GM18868 (cell line): ENCODE results near the gene BRD8.
"Not testable (repeated sequence)": the region's sequence is repeated elsewhere in the genome, so short reads cannot be mapped to it uniquely, and the experiment has no call there.

ENCODE experiments used
- ATAC-seq: cut with Tn5 transposase; IDR thresholded peaks from one replicate; pipeline ENCODE4 v1.9.1; 2021; ENCODE audit warnings: mild to moderate bottlenecking, moderate library complexity; ENCODE audit not compliant: unreplicated experiment

BRD8 gene

DNA sequence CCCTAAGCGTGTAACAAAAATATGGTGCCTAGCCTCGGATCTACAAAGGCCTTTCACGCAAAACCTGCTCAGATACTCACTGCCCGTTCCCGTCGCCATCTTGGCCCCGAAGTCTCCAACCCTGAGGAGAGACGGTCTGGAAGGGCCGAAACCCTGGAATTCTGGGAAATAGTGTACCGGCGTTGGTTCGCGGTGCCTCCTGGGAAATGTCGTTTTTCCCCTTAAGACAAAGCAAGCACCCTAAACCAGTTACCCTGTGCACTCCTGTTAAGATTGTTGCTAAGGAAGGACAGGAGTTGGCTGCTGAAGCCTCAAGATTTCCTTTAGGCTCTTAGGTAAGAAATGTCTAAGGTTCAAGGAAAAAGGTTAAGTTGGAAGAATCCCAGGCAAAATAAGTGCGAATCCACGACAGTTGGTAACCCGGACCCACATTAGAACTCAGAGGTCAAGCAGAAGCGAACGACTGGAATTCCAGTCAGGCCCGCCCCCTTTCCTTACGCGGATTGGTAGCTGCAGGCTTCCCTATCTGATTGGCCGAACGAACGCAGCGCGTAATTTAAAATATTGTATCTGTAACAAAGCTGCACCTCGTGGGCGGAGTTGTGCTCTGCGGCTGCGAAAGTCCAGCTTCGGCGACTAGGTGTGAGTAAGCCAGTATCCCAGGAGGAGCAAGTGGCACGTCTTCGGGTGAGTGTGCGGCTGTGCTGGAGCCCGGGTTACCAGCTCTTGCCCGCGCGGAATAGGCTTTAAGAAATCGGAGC lies at the start of gene BRD8, which contains the start of gene KIF20A:
BRD8 (minus strand) TSS at position 115 of the 761 bp plus-strand sequence; CDS start at position 99, 16 bp downstream.
KIF20A (plus strand) TSS at position 597 of the 761 bp plus-strand sequence. CDS start 569 bp downstream, outside the sequence.
- peak; percentile 86 for ATAC-seq

DNA sequence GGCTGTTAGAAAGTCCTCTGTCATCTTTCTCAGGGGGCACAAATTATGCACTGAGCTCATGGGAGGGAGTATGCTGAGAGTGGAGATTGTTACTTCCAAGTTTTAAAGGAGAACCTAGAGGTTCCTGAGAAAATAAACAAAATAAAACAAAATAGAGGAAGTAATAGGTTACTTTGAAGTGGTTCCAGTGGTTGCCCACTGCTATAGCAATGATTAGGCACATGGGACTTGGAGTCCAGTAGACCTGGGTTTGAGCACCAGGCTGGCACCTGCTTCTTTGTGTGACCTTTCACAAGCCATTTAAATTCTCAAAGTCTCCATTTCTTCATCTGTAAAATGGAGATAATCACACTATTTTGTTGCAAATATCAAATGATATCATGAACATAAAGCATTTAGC lies 48.5 kb upstream of the BRD8 start:
- no peak for ATAC-seq

DNA sequence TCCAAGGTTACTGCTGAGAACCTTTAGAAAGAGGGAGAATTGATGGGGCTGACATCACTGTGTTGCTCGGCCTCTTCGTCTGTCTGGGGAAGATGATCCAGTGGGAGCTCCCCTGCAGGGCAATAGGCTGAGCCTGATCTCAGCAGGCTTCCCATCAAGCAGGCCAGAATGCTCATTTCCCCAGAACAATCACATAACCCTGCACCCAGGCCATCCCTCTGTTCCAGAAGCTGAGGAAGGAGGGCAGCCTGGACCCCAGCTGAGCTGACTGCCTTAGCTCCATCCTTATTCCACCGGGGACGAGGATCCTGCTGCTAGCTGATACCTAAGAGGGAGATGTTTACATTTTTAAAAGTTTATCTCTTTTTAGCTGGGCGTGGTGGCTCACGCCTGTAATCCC lies 46.3 kb upstream of the BRD8 start:
- ATAC-seq: no peak

DNA sequence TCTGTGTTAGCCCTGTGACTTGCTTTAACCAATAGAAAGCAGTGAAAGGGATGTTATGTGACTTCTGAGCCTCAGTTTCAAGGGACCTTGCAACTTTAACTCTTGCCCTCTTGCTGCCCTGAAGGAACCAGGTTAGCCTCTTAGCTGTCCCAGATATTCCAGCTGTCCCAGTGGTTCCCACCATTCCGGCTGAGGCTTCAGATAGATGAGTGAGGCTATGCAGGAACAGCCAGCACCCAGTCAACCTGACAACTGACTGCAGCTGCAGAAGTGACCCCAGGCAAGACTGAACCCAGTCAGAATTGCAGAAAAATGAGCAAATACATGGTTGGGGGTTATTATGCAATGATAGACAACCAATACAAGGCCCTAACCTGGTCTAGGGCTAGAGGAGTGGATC lies 45.1 kb upstream of the BRD8 start:
- no peak for ATAC-seq

- no peak for ATAC-seq
These were observed 38.4 kb upstream of the BRD8 start for GRCh38 chr5:138216799-138217198.

- ATAC-seq: peak; percentile 97
These were observed 35.0 kb upstream of the BRD8 start, which contains the start of gene CDC23 for GRCh38 chr5:138213161-138214029. TSS of gene CDC23 (minus strand) at chr5:138213323. CDS start at chr5:138213312, 11 bp downstream.

DNA sequence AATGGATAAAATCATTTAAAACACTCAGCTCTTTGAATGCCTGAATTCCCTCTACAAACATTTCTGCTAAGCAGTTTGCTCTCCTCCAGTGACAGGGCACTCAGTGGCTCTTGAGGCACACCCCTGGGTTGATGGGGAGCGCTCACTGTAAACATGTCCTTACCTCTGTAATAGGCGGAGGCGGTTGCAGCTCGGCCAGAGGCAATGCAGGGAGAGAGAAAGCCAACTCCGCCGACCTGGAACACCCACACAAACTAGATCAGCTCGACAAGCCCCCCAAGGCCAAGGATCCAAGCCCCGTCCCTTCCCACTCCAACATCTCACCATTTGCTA lies 34.4 kb upstream of the BRD8 start:
- peak; percentile 9 for ATAC-seq

DNA sequence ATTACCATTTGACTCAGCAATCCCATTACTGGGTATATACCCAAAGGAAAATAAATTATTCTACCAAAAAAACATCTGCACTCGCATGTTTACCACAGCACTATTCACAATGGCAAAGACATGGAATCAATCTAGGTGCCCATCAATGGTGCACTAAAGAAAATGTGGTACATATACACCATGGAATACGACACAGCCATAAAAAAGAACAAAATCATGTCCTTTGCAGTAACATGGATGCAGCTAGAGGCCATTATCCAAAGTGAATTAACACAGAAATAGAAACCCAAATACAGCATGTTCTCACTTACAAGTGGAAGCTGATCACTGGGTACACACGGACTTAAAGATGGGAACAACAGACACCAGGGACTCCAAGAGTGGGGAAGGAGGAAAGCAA lies 32.6 kb upstream of the BRD8 start:
- ATAC-seq: no peak

GRCh38 chr5:138193859-138194258 lies 15.4 kb upstream of the BRD8 start:
- not testable (repeated sequence) for ATAC-seq

DNA sequence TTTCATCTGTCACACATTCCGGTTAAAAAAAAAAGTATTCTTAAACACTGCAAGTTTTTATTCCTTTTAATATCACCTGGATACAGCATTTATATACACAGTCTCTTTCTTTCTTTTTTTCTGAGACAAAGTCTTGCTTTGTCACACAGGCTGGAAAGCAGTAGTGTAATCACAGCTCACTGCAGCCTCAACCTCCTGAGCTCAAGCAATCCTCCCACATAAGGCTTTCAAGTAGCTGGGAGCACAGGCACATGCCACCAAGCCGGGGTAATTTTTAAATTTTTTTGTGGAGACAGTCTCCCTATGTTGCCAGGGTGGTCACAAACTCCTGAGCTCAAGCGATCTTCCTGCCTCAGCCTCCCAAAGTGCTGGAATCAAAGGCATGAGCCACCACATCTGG lies 14.4 kb upstream of the BRD8 start:
- ATAC-seq: no peak

DNA sequence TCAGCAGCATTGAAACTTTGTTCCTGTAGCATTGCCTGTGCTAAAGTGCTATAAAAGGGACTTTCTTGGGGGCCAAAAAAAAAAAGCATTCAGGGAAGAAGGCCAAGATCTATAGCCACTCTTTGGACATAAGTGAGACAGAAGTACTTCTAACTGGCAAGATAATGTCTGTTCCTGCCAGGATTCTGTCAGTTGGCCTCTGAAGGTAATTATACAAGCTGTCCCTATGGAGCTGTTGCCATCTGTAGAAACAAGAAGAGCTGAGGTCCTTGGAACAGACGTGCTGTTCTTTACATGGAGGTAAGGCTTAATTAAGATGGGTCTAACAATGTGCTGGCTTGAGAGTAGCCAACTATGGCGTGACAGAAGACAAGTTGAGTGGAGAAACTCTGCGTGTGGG lies 10.2 kb upstream of the BRD8 start:
- no peak for ATAC-seq

DNA sequence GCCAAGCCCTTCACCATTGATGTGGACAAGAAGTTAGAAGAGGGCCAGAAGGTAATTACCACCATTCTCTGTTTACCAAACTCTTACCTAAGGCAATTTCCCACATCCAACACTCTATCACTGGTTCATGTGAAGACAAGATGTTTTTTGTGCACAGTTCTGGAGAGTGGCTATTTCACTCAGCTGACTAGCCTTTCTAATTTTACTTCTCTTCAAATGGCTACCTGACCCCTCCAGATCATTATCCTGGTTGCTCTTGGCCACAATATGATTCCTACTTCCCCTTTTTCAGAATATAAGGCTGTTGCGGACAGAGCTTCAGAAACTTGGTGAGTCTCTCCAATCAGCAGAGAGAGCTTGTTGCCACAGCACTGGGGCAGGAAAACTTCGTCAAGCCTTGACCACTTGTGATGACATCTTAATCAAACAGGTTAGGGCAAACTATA lies 7.6 kb upstream of the BRD8 start:
- peak; percentile 71 for ATAC-seq

DNA sequence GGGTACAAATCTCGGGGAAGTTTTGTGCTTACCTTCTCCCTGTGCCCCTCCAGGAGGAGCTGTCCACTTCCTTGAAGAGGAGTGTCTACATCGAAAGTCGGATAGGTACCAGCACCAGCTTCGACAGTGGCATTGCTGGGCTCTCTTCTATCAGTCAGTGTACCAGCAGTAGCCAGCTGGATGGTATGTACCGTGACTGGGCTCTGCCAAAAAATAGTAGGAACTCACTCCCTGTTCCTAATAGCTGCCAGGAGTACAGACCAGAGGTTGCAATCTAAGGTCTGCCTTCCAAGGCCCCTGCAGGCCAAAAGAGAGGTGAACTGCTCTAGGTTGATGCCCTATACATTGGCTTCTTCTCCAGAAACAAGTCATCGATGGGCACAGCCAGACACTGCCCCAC lies 4.4 kb upstream of the BRD8 start:
- no peak for ATAC-seq

DNA sequence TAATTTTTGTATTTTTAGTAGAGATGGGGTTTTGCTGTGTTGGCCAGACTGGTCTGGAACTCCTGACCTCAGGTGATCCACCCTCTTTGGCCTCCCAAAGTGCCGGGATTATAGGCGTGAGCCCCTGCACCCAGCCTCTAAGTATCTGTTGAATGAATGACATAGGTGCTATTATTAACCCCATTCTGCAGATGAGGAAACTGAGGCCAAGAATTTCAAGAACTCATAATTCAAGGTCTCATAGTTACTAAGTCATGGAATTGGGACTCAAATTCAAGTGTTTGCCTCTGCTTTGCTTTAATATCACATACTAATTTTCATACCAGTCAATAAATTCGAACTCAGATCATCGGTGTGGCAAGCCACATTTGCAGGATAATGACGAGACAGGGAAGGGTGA lies 2.4 kb upstream of the BRD8 start:
- ATAC-seq: no peak

DNA sequence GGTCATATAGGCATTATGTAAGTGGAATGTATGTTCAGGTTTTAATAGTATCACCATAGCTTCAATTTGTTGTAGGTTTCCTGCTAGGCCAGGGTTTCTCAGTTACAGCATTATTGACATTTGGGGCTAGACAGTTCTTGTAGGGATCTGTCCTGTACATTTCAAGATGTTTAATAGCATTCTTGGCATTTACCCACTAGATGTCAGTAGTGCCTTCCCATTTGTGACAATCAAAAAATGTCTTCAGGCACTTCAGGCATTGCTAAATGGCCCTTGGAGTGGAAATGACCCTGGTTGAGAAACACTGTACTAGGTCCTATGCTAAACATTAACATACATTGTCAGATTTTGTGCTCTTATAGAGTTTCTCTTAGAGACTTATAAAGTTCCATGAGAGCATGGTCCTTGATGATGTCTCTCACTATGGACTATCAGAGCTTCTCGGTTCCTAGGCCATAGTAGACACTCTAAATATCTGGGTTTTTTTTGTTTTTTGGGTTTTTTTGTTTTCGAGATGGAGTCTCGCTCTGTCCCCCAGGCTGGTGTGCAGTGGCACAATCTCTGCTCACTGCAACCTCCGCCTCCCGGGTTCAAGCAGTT lies 1.9 kb upstream of the BRD8 start:
- no peak for ATAC-seq

DNA sequence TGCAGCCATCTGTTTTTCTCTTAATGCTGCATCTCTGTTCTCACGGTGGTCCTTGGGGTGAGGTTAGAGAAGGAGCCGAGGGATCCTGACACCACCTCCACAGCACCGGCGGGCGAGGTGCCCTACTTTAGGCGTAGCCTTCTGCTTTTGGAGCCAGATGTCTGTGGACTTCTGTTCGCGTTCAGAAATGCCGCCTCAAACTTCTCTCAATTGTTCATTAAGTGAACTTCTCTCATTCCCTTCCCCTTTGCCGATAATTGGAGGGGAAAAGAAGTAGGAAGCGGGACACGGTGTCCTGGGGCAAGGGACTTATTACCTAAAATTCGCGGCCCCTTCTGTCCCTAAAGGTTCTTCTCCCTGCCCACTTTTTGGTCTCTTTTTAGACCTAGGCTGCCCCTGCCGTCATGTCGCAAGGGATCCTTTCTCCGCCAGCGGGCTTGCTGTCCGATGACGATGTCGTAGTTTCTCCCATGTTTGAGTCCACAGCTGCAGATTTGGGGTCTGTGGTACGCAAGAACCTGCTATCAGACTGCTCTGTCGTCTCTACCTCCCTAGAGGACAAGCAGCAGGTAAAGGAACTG lies 937 bp upstream of the BRD8 start:
- no peak for ATAC-seq

GRCh38 chr5:138177941-138178515 lies 402 bp downstream of the BRD8 start:
- no peak for ATAC-seq

DNA sequence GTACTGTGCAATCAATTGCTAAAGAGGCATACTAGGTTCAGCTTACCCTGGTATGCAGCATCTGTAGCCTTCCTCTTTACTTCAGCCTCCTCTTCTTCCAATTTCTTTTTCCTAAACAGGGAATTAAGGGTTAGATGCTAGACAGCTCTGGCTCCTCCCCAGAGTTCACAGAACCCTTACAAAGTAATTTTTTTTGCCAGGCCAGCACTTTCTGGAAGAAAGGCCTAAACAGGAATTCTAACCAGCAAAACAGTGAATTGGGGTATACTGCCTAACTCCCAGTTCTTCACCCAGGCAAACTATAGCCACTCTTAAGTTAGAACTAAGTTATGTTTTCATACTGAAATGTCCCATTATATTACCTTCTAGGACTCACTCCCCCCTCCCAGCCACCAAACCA lies 8.1 kb downstream of the BRD8 start:
- no peak for ATAC-seq

DNA sequence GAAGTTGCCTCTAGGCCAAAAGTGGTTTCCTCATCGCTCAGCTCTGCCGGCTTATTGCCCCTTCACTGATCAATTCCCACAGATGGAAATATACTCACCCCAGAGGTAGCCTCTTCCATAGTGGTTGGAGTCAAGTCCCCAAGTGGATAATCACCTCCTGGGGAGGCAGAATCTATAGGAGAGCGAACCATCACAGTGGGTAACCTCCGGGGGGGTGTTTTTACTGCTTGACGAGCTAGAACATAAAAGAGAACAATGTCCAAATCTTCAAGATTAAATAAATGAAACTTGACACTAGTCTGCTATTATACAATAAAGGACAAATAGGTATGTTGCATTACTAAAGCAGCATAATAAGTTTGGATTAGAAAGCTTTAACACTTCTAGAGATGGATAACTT lies 9.3 kb downstream of the BRD8 start:
- no peak for ATAC-seq

DNA sequence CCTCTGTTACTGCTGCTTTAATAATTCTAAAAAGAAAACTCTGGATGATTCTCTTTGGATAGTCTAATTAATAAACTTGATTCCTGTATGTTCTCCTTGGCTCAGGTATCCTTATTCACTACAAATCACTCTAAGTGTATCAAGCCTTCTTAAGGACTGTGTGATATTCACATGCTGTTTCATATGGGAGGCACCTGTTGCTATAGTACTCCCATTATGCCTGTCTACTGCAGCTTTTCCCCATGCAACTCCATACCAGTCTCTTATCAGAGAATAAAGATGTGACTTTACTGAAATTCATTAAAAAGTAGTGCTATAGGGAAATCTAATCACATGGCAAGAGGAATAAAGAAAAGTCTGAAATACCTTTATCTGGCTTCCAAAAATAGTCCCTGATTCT lies 14.7 kb downstream of the BRD8 start:
- ATAC-seq: no peak

DNA sequence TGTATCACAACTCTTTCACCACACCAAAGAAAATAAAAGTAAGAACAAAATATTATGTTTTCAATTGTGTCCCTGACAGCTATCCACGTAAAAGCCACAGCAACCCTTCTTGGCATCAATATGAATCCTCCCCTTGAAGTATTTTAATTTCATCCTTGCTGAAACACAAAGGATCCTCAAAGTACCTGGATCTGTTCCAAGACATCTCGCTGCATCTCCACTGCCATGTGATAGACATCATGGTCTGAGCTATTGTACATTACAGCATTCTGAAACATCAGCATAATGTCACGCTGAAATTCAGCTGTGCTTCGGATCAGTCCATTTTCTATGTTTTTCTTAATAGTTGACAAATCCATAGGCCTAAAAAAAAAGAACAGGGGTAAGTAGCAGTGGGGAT lies 17.7 kb downstream of the BRD8 start:
- ATAC-seq: no peak
